Astrocyte (in vitro differentiated cells and primary cell): ENCODE data around the gene FAM168A. TPM values are rescaled to one million over a fixed set of nuclear protein-coding genes. Genes with fewer than 3 reads are reported as not detected.

Experiments
- DNase-seq: peaks from one replicate; pipeline ENCODE4 v3.0.0-alpha.2; 2010; ENCODE audit warnings: low read depth
- FAIRE-seq: peaks from 2 replicates; lab custom pipeline; 2011; peaks lifted over from hg19 to GRCh38; lab: Jason Lieb, UNC
- H2AFZ ChIP-seq: 2 replicates; pipeline ENCODE4 v1.6.0; 2012; ENCODE audit warnings: low read depth, low read length, inconsistent platforms
- H3K27ac ChIP-seq: 2 replicates; pipeline ENCODE4 v1.5.1; 2011; ENCODE audit warnings: low read depth, low read length, inconsistent platforms
- H3K27me3 ChIP-seq: 2 replicates; pipeline ENCODE4 v1.6.0; 2011; ENCODE audit warnings: low read length, inconsistent platforms; ENCODE audit not compliant: insufficient read depth
- H3K36me3 ChIP-seq: 2 replicates; pipeline ENCODE4 v1.5.1; 2011; ENCODE audit warnings: low read length, inconsistent platforms; ENCODE audit not compliant: insufficient read depth
- H3K4me1 ChIP-seq: 2 replicates; pipeline ENCODE4 v1.5.1; 2011; ENCODE audit warnings: low read length, inconsistent platforms; ENCODE audit not compliant: insufficient read depth
- H3K4me2 ChIP-seq: 2 replicates; pipeline ENCODE4 v1.6.0; 2012; ENCODE audit warnings: low read length, inconsistent platforms
- H3K4me3 ChIP-seq: 2 replicates; pipeline ENCODE4 v1.5.1; 2011; ENCODE audit warnings: low read depth, mild to moderate bottlenecking, low read length, inconsistent platforms; ENCODE audit not compliant: insufficient read depth
- H3K79me2 ChIP-seq: 2 replicates; pipeline ENCODE4 v1.6.0; 2012; ENCODE audit warnings: mild to moderate bottlenecking, low read length, inconsistent platforms; ENCODE audit not compliant: insufficient read depth
- H3K9ac ChIP-seq: 2 replicates; pipeline ENCODE4 v1.6.0; 2012; ENCODE audit warnings: mild to moderate bottlenecking, low read length, inconsistent platforms
- H3K9me3 ChIP-seq: 2 replicates; pipeline ENCODE4 v1.5.1; 2012; ENCODE audit warnings: low read depth, mild to moderate bottlenecking, low read length, inconsistent platforms; ENCODE audit not compliant: insufficient read depth
- H4K20me1 ChIP-seq: 2 replicates; pipeline ENCODE4 v1.6.0; 2012; ENCODE audit warnings: low read length, inconsistent platforms; ENCODE audit not compliant: insufficient read depth
- H3K27ac Mint-ChIP-seq: one replicate; pipeline ENCODE4 v1.8.0; 2021; ENCODE audit warnings: mild to moderate bottlenecking, mixed read lengths; ENCODE audit not compliant: unreplicated experiment
- H3K27me3 Mint-ChIP-seq: one replicate; pipeline ENCODE4 v1.8.0; 2021; ENCODE audit warnings: low read depth, mixed read lengths; ENCODE audit not compliant: unreplicated experiment
- H3K36me3 Mint-ChIP-seq: one replicate; pipeline ENCODE4 v1.8.0; 2021; ENCODE audit warnings: low read depth, mixed read lengths; ENCODE audit not compliant: unreplicated experiment
- H3K4me1 Mint-ChIP-seq: one replicate; pipeline ENCODE4 v1.8.0; 2021; ENCODE audit warnings: low read depth, mixed read lengths; ENCODE audit not compliant: unreplicated experiment
- H3K4me3 Mint-ChIP-seq: one replicate; pipeline ENCODE4 v1.8.0; 2021; ENCODE audit warnings: mild to moderate bottlenecking, moderate library complexity, mixed read lengths; ENCODE audit not compliant: unreplicated experiment
- H3K9me3 Mint-ChIP-seq: one replicate; pipeline ENCODE4 v1.8.0; 2021; ENCODE audit warnings: mild to moderate bottlenecking, mixed read lengths; ENCODE audit not compliant: unreplicated experiment
- EZH2 ChIP-seq: IDR thresholded peaks from 2 replicates; pipeline ENCODE4 v1.6.1; 2012; ENCODE audit warnings: mild to moderate bottlenecking, low read length, inconsistent platforms; ENCODE audit not compliant: insufficient read depth
- total RNA-seq: library from RNA; stranded (reverse); gene quantifications from 2 replicates; pipeline ENCODE4 v1.2.1, GENCODE V29; 2021
- TF ChIP-seq, protein P1 (sequence below): IDR thresholded peaks from 2 replicates; pipeline ENCODE4 v1.5.1; 2011; ENCODE audit warnings: low read depth, mild to moderate bottlenecking, inconsistent platforms, low read length, moderate library complexity; ENCODE audit not compliant: insufficient read depth

FAM168A gene
- total RNA-seq, 1 donor from 2014 or later: 44.8 TPM

- FAIRE-seq (no peak), DNase-seq (no peak)
- peaks cover 24% of the 10 kb centered on the region for H3K36me3 ChIP-seq
- no peaks in the 10 kb centered on the region for H3K9me3 ChIP-seq
- H3K4me3 ChIP-seq: no peak overlapping the region
- H4K20me1 ChIP-seq: peaks cover 4% of the 10 kb centered on the region
- H3K27ac Mint-ChIP-seq: no peak overlapping the region
- H3K4me2 ChIP-seq: no peak overlapping the region
- no peak overlapping the region for H2AFZ ChIP-seq
- no peak overlapping the region for H3K9ac ChIP-seq
- TF ChIP-seq EZH2: no peak
- TF ChIP-seq, protein P1, sequence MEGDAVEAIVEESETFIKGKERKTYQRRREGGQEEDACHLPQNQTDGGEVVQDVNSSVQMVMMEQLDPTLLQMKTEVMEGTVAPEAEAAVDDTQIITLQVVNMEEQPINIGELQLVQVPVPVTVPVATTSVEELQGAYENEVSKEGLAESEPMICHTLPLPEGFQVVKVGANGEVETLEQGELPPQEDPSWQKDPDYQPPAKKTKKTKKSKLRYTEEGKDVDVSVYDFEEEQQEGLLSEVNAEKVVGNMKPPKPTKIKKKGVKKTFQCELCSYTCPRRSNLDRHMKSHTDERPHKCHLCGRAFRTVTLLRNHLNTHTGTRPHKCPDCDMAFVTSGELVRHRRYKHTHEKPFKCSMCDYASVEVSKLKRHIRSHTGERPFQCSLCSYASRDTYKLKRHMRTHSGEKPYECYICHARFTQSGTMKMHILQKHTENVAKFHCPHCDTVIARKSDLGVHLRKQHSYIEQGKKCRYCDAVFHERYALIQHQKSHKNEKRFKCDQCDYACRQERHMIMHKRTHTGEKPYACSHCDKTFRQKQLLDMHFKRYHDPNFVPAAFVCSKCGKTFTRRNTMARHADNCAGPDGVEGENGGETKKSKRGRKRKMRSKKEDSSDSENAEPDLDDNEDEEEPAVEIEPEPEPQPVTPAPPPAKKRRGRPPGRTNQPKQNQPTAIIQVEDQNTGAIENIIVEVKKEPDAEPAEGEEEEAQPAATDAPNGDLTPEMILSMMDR: no peak
- H3K9me3 Mint-ChIP-seq: no peaks in the 10 kb centered on the region
- H3K27ac ChIP-seq: no peak overlapping the region
- H3K36me3 Mint-ChIP-seq: peaks cover 30% of the 10 kb centered on the region
- H3K4me1 ChIP-seq: no peaks in the 10 kb centered on the region
- no peaks in the 10 kb centered on the region for H3K79me2 ChIP-seq
- no peak overlapping the region for H3K4me3 Mint-ChIP-seq
- H3K4me1 Mint-ChIP-seq: peaks cover 2% of the 10 kb centered on the region
- H3K27me3 ChIP-seq: no peaks in the 10 kb centered on the region
- H3K27me3 Mint-ChIP-seq: no peaks in the 10 kb centered on the region
Observed at GRCh38 chr11:73367482-73368024, 230.4 kb downstream of the FAM168A start.

DNA sequence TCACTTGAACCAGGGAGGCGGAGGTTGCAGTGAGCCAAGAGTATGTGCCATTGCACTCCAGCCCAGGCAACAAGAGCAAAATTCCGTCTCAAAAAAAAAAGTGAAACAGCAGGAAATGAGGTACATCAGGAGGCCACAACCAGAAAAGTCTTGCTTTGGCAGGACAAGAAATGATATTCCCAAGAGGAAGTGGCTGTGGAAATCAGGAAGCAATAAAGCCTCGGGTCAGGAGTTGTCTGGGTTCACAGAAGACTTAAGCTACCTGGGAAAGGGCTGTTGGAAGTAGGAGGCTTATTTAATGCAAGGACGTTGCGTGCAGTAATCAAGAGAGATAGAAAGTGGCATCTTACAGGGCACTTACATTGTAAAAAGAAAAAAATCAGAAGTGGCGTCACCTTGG is 231.0 kb downstream of the FAM168A start:
- H3K36me3 Mint-ChIP-seq: peaks cover 30% of the 10 kb centered on the region
- peaks cover 2% of the 10 kb centered on the region for H3K4me1 Mint-ChIP-seq
- no peak for FAIRE-seq

GRCh38 chr11:73366265-73366610 is 231.7 kb downstream of the FAM168A start:
- H3K4me3 Mint-ChIP-seq: no peak overlapping the region
- TF ChIP-seq, protein P1: no peak
- TF ChIP-seq EZH2: no peak

More for the DNA sequence above, 231.0 kb downstream of the FAM168A start:
- Mint-ChIP-seq H3K9me3 (no peaks in the 10 kb centered on the region), H3K27me3 (no peaks in the 10 kb centered on the region), H3K4me3 (no peak overlapping the region), H3K27ac (no peak overlapping the region)
- peaks cover 25% of the 10 kb centered on the region for H3K36me3 ChIP-seq
- H3K27ac ChIP-seq: no peak overlapping the region
- no peaks in the 10 kb centered on the region for H3K79me2 ChIP-seq
- peaks cover 7% of the 10 kb centered on the region for H4K20me1 ChIP-seq
- DNase-seq: no peak
- H3K4me2 ChIP-seq: no peak overlapping the region
- no peak overlapping the region for H2AFZ ChIP-seq
- no peak overlapping the region for H3K9ac ChIP-seq
- H3K27me3 ChIP-seq: no peaks in the 10 kb centered on the region
- no peak overlapping the region for H3K4me3 ChIP-seq
- no peak for TF ChIP-seq EZH2
- TF ChIP-seq, protein P1: no peak
- no peaks in the 10 kb centered on the region for H3K9me3 ChIP-seq
- H3K4me1 ChIP-seq: no peaks in the 10 kb centered on the region

More at GRCh38 chr11:73366265-73366610, 231.7 kb downstream of the FAM168A start:
- Mint-ChIP-seq H3K9me3 (no peaks in the 10 kb centered on the region), H3K4me1 (peaks cover 2% of the 10 kb centered on the region), H3K27ac (no peak overlapping the region), H3K27me3 (no peaks in the 10 kb centered on the region), H3K36me3 (peaks cover 30% of the 10 kb centered on the region)
- Histone ChIP-seq H3K4me1 (no peaks in the 10 kb centered on the region), H3K4me2 (no peak overlapping the region), H3K36me3 (peaks cover 28% of the 10 kb centered on the region), H3K9me3 (no peaks in the 10 kb centered on the region), H2AFZ (no peak overlapping the region), H3K9ac (no peak overlapping the region), H3K27me3 (no peaks in the 10 kb centered on the region), H3K27ac (no peak overlapping the region), H3K4me3 (no peak overlapping the region), H4K20me1 (peaks cover 12% of the 10 kb centered on the region), H3K79me2 (no peaks in the 10 kb centered on the region)
- no peak for DNase-seq
- no peak for FAIRE-seq
